Stimulated activated naive CD8-positive, alpha-beta T cell treated with anti-CD3 and anti-CD28 coated beads, Interleukin-15, Interleukin-2, amounts not matched to agents 100 ng/mL and 50 ng/mL, for 24 hours (primary cell): ENCODE data around the gene RANBP1.
"Not testable (repeated sequence)": the region's sequence is repeated elsewhere in the genome, so short reads cannot be mapped to it uniquely, and the experiment has no call there.

Experiments
- H3K27ac Mint-ChIP-seq: one replicate; pipeline ENCODE4 v1.8.0; 2021; ENCODE audit warnings: mild to moderate bottlenecking, mixed read lengths
- H3K27me3 Mint-ChIP-seq: one replicate; pipeline ENCODE4 v1.8.0; 2021; ENCODE audit warnings: mixed read lengths
- H3K36me3 Mint-ChIP-seq: one replicate; pipeline ENCODE4 v1.8.0; 2021; ENCODE audit warnings: low read depth, mixed read lengths
- H3K4me1 Mint-ChIP-seq: one replicate; pipeline ENCODE4 v1.8.0; 2021; ENCODE audit warnings: low read depth, mixed read lengths
- H3K4me3 Mint-ChIP-seq: one replicate; pipeline ENCODE4 v1.8.0; 2021; ENCODE audit warnings: mild to moderate bottlenecking, mixed read lengths
- H3K9me3 Mint-ChIP-seq: one replicate; pipeline ENCODE4 v1.8.0; 2021; ENCODE audit warnings: mixed read lengths

RANBP1 gene

DNA sequence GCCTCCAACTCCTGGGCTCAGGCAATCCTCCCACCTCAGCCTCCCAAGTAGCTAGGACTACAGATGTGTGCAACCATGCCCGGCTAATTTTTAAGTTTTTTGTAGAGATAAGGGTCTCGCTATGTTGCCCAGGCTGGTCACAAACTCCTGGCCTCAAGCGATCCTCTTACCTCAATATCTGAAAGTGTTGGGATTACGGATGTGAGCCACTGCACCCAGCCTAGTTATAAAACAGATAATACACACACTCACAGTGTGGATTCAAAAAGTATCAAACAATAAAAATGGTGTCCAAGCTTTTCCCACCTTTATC is 35.3 kb downstream of the RANBP1 start:
- no peaks in the 10 kb centered on the region for H3K9me3 Mint-ChIP-seq
- no peak overlapping the region for H3K4me3 Mint-ChIP-seq
- H3K27me3 Mint-ChIP-seq = no peaks in the 10 kb centered on the region
- H3K27ac Mint-ChIP-seq = no peak overlapping the region
- H3K36me3 Mint-ChIP-seq = no peaks in the 10 kb centered on the region
- peaks cover 4% of the 10 kb centered on the region for H3K4me1 Mint-ChIP-seq

DNA sequence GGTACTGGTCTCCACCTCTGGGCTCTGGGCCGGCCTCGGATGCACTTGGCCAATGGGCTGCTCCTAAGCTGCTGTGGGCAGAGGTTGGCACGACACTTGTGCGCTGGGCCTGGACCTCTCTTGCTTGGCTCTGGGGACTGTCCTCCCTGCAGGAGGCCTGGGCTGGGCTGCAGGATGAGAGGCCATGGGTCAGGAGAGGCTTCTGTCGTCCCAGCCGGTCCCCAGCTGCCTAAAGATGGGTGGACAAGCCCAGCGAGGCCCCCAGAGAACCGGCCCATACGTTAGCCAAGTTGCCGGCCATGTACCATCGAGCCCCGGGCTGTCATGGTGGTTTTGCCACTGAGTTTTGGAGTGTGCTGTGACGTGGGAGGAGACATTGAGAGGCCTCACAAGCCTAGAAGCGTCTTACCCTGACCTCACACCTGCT is 36.6 kb downstream of the RANBP1 start:
- no peaks in the 10 kb centered on the region for H3K4me1 Mint-ChIP-seq
- H3K4me3 Mint-ChIP-seq = no peak overlapping the region
- no peak overlapping the region for H3K27ac Mint-ChIP-seq
- no peaks in the 10 kb centered on the region for H3K36me3 Mint-ChIP-seq
- no peaks in the 10 kb centered on the region for H3K27me3 Mint-ChIP-seq
- no peaks in the 10 kb centered on the region for H3K9me3 Mint-ChIP-seq

DNA sequence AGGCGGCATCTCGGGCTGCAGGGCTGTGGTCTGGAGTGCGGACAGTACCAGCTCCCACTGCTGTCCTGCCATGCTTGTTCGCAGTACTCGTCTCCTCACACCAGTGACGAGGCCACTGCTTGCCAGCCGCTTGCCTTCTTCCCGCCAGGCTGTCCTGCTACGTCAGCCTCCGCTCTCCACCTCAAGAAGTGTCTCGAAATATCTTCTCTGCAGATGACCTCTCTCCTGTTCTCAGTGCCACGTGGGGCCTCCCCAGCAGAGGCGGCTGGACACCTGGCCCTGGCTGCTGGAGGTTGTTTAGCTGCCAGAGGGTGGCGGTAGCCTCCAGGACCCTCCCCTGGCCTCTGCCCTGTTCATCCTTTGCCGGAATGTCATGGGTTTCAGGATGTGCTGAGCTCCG is 38.0 kb downstream of the RANBP1 start:
- no peaks in the 10 kb centered on the region for H3K9me3 Mint-ChIP-seq
- H3K27me3 Mint-ChIP-seq = no peaks in the 10 kb centered on the region
- no peak overlapping the region for H3K4me3 Mint-ChIP-seq
- H3K27ac Mint-ChIP-seq = no peak overlapping the region
- no peaks in the 10 kb centered on the region for H3K36me3 Mint-ChIP-seq
- H3K4me1 Mint-ChIP-seq = no peaks in the 10 kb centered on the region

- Mint-ChIP-seq H3K27me3 (no peaks in the 10 kb centered on the region), H3K36me3 (no peaks in the 10 kb centered on the region), H3K4me1 (no peaks in the 10 kb centered on the region), H3K9me3 (no peaks in the 10 kb centered on the region), H3K4me3 (no peak overlapping the region), H3K27ac (no peak overlapping the region)
These were observed 38.8 kb downstream of the RANBP1 start for GRCh38 chr22:20154602-20155187.

GRCh38 chr22:20155330-20156041 is 39.6 kb downstream of the RANBP1 start:
- Mint-ChIP-seq H3K27ac (no peak overlapping the region), H3K4me1 (no peaks in the 10 kb centered on the region), H3K9me3 (no peaks in the 10 kb centered on the region), H3K36me3 (no peaks in the 10 kb centered on the region), H3K4me3 (no peak overlapping the region), H3K27me3 (no peaks in the 10 kb centered on the region)

GRCh38 chr22:20156042-20156389 is 40.1 kb downstream of the RANBP1 start:
- no peaks in the 10 kb centered on the region for H3K9me3 Mint-ChIP-seq
- H3K27me3 Mint-ChIP-seq = no peaks in the 10 kb centered on the region
- no peak overlapping the region for H3K4me3 Mint-ChIP-seq
- no peaks in the 10 kb centered on the region for H3K36me3 Mint-ChIP-seq
- H3K27ac Mint-ChIP-seq = no peak overlapping the region
- H3K4me1 Mint-ChIP-seq = no peaks in the 10 kb centered on the region

GRCh38 chr22:20156611-20157429 is 40.9 kb downstream of the RANBP1 start:
- H3K4me3 Mint-ChIP-seq = no peak overlapping the region
- H3K27me3 Mint-ChIP-seq = no peaks in the 10 kb centered on the region
- no peaks in the 10 kb centered on the region for H3K9me3 Mint-ChIP-seq
- H3K4me1 Mint-ChIP-seq = no peaks in the 10 kb centered on the region
- no peaks in the 10 kb centered on the region for H3K36me3 Mint-ChIP-seq
- no peak overlapping the region for H3K27ac Mint-ChIP-seq

DNA sequence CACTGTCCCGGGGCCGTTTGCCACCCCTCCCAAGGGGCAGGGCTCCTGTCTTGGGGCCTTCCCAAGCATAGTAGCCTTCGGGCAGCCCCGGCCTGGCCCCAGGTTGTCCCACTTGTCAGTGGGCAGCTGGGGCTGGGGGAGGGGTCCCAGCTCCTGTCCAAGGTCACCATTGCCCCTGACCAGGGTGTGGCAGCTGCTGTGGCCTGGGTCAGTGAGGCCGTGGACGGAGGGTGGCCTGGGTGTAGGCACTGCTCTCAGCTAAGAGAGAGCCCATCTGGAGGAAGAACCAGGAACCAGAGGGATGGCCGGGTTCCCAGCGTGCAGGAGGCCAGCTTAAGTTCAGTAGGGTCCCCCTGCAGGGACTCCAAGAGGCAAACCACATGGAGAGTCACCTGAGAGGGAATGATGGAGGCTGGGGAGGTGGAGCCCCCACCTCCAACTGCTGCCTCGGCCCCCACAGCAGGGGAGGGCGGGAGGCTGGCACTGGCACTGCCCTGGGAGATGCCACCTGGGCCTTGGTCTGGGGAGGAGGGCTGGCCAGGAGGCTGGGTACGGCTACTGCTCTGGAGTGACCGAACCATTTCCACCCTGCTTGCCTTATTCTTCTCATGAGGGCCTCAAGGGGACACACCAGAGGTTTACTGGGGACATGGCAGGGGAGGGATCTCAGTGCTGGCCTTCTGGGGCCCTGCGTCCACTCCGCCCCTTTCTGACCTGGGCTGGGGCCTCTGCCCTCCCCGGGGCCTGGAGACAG is 41.7 kb downstream of the RANBP1 start:
- Mint-ChIP-seq H3K36me3 (no peaks in the 10 kb centered on the region), H3K4me3 (no peak overlapping the region), H3K9me3 (no peaks in the 10 kb centered on the region), H3K4me1 (no peaks in the 10 kb centered on the region), H3K27ac (no peak overlapping the region), H3K27me3 (no peaks in the 10 kb centered on the region)

DNA sequence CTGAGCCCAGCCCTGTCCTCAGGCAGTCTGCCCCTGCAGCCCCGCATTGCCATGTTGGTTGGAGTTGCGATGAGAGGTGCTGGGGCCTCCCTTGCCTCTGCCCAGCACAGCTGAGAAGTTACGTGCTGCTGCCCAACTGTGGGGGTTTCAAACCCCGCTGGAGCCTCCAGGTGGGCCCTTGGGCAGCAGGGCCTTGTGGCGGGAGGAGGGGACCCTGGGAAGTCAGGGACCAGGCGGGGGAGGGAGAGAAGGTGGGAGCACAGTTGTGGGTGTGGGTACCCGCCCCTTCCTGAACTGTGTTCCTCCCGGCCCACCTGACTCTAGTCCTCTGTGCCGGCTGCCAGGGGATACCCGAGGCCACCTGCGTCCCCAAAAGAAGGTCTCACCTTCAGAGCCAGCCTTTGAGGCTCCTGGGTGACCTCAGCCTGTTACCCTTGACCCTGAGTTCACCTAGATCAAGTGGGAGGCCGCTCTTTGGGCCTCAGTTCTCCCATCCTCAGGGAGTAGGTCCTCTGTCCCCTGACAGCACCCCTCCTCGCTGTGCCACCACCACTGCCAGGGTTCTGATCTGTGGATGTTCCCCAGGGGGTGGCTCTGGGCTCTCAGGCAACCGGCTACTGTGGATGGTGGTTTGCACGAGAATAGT is 42.6 kb downstream of the RANBP1 start:
- Mint-ChIP-seq H3K27me3 (no peaks in the 10 kb centered on the region), H3K36me3 (no peaks in the 10 kb centered on the region)

GRCh38 chr22:20159076-20159475 is 43.2 kb downstream of the RANBP1 start:
- H3K4me3 Mint-ChIP-seq = no peak overlapping the region
- no peaks in the 10 kb centered on the region for H3K4me1 Mint-ChIP-seq
- H3K9me3 Mint-ChIP-seq = no peaks in the 10 kb centered on the region
- H3K27me3 Mint-ChIP-seq = no peaks in the 10 kb centered on the region
- no peaks in the 10 kb centered on the region for H3K36me3 Mint-ChIP-seq
- H3K27ac Mint-ChIP-seq = no peak overlapping the region

More for the DNA sequence above, 42.6 kb downstream of the RANBP1 start:
- Mint-ChIP-seq H3K4me1 (no peaks in the 10 kb centered on the region), H3K27ac (no peak overlapping the region), H3K4me3 (no peak overlapping the region), H3K9me3 (no peaks in the 10 kb centered on the region)

- H3K36me3 Mint-ChIP-seq, H3K27ac Mint-ChIP-seq, H3K4me1 Mint-ChIP-seq, H3K27me3 Mint-ChIP-seq, H3K4me3 Mint-ChIP-seq, H3K9me3 Mint-ChIP-seq: not testable (repeated sequence)
These were observed 43.6 kb downstream of the RANBP1 start for GRCh38 chr22:20159531-20159930.

DNA sequence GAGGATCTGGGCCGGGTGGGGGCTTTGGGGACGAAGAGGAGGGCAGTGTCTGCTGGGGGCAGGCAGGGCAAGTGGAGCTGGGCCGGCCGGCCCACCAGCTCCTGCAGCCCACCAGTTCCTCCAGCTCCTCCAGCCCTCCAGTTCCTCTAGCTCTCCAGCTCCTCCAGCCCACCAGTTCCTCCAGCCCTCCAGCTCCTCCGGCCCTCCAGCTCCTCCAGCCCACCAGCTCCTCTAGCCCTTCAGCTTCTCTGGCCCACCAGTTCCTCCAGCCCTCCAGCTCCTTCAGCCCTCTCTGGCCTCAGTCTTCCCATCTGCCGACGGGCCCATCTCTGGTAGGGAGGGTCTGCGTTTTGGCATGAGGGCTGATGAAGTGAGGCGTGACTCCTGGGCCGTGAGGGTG is 44.1 kb downstream of the RANBP1 start:
- H3K4me1 Mint-ChIP-seq = no peaks in the 10 kb centered on the region
- no peaks in the 10 kb centered on the region for H3K27me3 Mint-ChIP-seq
- no peaks in the 10 kb centered on the region for H3K9me3 Mint-ChIP-seq
- no peak overlapping the region for H3K27ac Mint-ChIP-seq
- no peaks in the 10 kb centered on the region for H3K36me3 Mint-ChIP-seq
- no peak overlapping the region for H3K4me3 Mint-ChIP-seq

DNA sequence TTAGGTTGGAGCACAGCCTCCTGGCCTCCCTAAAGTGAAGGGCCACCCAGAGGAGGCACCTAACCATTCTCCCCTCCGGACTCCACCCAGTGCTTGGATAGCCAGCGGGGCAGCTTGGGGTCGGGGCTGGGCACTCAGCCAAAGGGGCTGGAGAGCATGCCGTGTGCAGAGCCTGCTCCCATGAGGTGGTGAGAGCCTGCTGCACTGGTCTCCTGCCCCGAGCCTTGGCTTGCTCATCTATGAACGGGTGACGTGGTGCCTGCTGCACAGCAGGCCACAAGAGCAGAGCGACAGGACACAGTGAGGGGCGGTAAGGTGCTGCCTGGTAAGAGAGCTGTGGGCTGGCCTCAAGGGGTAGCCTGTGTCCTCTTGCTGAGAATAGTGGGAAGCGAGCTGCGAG is 49.0 kb downstream of the RANBP1 start:
- Mint-ChIP-seq H3K9me3 (no peaks in the 10 kb centered on the region), H3K27ac (no peak overlapping the region), H3K27me3 (no peaks in the 10 kb centered on the region), H3K36me3 (no peaks in the 10 kb centered on the region), H3K4me1 (no peaks in the 10 kb centered on the region), H3K4me3 (no peak overlapping the region)

GRCh38 chr22:20165421-20165820 is 49.5 kb downstream of the RANBP1 start:
- Mint-ChIP-seq H3K27me3 (no peaks in the 10 kb centered on the region), H3K27ac (no peak overlapping the region), H3K9me3 (no peaks in the 10 kb centered on the region), H3K36me3 (no peaks in the 10 kb centered on the region), H3K4me1 (no peaks in the 10 kb centered on the region), H3K4me3 (no peak overlapping the region)

GRCh38 chr22:20165913-20166312 is 50.0 kb downstream of the RANBP1 start:
- H3K9me3 Mint-ChIP-seq = no peaks in the 10 kb centered on the region
- no peak overlapping the region for H3K4me3 Mint-ChIP-seq
- no peaks in the 10 kb centered on the region for H3K36me3 Mint-ChIP-seq

More at GRCh38 chr22:20165913-20166312, 50.0 kb downstream of the RANBP1 start:
- H3K4me1 Mint-ChIP-seq = no peaks in the 10 kb centered on the region
- H3K27ac Mint-ChIP-seq = no peak overlapping the region
- no peaks in the 10 kb centered on the region for H3K27me3 Mint-ChIP-seq
